Mammary epithelial cell (primary cell): ENCODE results near the gene KIFC3.

Source experiments
- CTCF ChIP-seq, 2 donors: IDR thresholded peaks in 1 of 2; conservative IDR thresholded peaks in 1 of 2; 2 replicates each; pipeline ENCODE4 v1.5.1; 2011 to 2012; ENCODE audit warnings: inconsistent platforms in 2 of 2, low read length in 2 of 2, mild to moderate bottlenecking in 2 of 2, control low read depth in 1 of 2, low read depth in 1 of 2; ENCODE audit not compliant: insufficient read depth in 1 of 2; ENCODE audit errors: extremely low read depth in 1 of 2
- EZH2 ChIP-seq: IDR thresholded peaks from 2 replicates; pipeline ENCODE4 v1.6.1; 2012; ENCODE audit warnings: low read length, inconsistent platforms, borderline replicate concordance

DNA sequence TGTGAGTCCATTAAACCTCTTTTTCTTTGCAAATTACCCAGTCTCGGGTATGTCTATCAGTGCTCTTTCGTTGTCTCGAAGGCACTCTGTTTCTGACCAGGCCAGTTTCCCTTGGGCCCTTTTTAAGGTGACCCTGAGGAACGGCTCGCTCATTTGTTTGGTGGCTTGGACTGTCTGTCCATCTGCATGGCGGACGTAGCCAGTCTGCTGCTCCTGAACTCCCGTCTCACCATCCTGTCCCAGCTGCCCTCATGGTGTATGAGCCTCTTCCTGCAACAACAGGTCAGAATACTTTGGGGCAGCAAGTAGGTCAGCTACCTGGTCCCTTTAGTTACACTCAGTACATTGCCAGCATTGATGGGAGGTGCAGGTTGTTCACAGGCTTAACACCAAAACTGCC, 88.7 kb downstream of the KIFC3 start:
- TF ChIP-seq CTCF (conservative IDR thresholded peaks at IDR 0.05 in 1 of 2, IDR thresholded peaks at IDR 0.05 in 1 of 2; ENCODE audit: extremely low read depth in 1 of 2, insufficient read depth in 1 of 2, low read depth in 1 of 2, low read length in 2 of 2), result no peak
- TF ChIP-seq EZH2, result no peak
